GM08714 (cell line): ENCODE results near the gene SEZ6.
"Not testable (repeated sequence)": the region's sequence is repeated elsewhere in the genome, so short reads cannot be mapped to it uniquely, and the experiment has no call there.

Experiments
- H3K4me3 ChIP-seq: fragments of 200-500 bp; sonication (Bioruptor generic); 2 replicates; pipeline ENCODE4 v1.5.1; 2014; ENCODE audit warnings: mild to moderate bottlenecking, low read length, inconsistent platforms
- ZNF274 ChIP-seq: IDR thresholded peaks from 2 replicates; pipeline ENCODE4 v1.6.1; 2012; ENCODE audit warnings: mild to moderate bottlenecking, low read depth, low read length

SEZ6 gene

GRCh38 chr17:28941251-28941650 is 64.6 kb downstream of the SEZ6 start:
- H3K4me3 ChIP-seq: no peak overlapping the region
- TF ChIP-seq ZNF274: no peak

DNA sequence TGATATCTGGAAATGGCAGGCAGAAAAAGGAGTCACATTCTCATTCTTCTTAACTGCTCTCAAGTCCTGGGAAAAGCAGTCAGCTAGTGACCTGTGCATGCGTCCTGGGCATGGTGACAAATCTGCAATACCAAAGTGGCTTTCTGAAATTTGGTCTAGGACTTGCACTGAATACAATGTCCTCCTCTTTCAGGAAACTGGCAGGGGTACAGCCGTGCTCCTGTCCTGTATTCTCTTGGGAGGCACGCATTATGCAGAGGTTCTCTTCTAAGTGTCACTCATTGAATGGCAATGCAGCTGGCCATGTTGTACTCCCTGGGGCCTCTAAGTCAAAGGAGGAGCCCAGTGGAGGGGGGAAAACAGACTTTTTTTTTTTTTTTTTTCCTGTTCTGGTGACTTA is 65.2 kb downstream of the SEZ6 start:
- H3K4me3 ChIP-seq: no peak overlapping the region
- TF ChIP-seq ZNF274: no peak

DNA sequence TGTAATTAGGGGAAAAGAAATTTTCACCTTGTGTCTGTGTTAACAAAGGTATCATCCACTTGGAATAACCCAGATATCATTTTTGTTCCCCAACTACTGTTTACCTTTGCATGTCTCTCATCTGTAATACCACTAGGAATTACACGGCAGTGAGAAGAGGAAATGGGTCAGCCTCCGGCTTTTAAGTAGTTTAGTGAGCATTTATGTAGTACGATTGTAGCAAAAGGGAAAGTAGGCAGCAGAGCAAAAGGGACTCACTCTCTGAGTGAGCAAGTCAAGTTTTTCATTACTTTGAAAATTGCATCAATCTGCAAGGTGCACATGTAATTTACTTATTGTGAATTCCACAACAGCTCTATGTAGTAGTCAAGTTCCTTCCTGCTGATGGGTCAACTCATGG is 65.7 kb downstream of the SEZ6 start:
- no peak overlapping the region for H3K4me3 ChIP-seq
- no peak for TF ChIP-seq ZNF274

GRCh38 chr17:28938552-28938951 is 67.3 kb downstream of the SEZ6 start:
- no peak for TF ChIP-seq ZNF274
- H3K4me3 ChIP-seq: no peak overlapping the region

DNA sequence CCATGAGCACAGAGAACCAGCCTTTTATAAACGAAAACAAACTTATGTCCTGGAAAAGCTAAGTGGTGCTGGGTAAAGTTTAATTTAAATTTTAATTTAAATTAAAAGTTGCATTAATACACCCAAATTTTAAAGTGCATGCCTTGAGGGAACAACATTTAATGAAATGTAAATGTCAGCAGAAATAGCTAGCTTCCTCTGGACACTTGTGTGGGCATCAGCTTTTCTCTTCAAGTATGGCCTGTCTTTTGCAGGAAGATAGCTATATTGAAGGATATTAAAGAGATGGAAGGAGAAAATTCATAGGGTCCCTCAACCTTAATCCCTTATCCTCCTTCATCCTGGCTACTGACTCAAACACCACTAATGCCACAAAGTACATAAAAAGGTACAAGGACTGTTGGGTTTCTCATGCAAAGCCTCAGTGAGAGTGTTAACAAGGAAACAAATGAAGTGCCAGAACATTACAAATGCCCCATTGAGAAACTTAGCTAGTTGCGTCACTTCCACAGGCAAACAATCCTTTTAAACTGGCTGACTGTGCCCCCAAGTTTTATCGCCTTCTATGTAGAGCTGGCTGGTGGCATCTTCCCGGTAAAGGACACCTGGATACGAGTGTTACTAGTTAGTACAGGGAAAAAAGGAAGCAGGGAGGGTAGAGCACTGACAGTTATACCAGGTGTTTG is 68.6 kb downstream of the SEZ6 start:
- no peak overlapping the region for H3K4me3 ChIP-seq
- no peak for TF ChIP-seq ZNF274

DNA sequence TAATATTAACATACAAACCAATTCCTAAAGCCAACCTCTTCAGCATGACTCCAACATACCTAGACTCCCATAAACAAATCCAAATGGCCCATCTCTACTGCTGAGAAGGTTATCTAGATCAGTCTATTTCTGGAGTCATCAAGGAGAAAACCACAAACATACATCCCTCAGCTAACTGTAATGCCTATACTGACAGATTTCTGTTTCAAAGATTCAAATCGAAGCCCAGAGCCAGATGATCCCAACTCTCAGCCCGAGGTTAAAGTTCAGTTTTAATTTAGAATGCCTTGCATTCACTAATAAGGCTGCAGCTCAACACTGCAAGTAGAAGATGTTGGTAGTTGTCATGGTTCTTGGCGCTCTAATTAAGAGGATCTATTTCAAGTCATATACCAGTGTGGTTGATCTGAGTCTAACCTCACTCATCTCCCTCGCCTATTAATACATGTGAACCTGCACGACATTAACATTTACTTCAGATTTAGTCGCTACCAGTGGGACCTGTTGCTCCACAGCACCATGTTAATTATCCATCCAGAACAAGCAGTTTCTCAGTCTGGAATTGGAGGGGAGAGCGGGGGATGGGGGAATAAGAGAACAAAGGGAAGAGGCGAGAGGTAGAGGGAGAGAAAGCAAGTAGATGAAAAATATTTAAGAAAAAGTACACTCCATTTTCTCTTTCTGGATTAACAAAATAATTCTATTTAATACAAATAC is 69.9 kb downstream of the SEZ6 start:
- H3K4me3 ChIP-seq: no peak overlapping the region

DNA sequence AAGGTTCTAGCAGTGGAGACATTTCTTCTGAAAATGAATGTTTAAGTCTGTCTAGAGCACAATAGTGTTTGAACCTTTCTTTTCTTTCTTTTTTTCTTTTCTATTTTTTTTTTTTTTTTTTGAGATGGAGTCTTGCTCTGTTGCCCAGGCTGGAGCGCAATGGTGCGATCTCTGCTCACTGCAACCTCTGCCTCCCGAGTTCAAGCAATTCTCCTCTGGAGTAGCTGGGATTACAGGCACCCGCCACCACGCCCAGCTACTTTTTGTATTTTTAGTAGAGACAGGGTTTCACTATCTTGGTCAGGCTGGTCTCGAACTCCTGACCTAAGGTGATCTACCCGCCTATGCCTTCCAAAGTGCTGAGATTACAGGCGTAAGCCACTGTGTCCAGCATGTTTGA is 71.3 kb downstream of the SEZ6 start:
- not testable (repeated sequence) for H3K4me3 ChIP-seq

More for the DNA sequence above, 69.9 kb downstream of the SEZ6 start:
- no peak for TF ChIP-seq ZNF274

GRCh38 chr17:28929787-28930186 is 76.0 kb downstream of the SEZ6 start:
- no peak for TF ChIP-seq ZNF274
- no peak overlapping the region for H3K4me3 ChIP-seq

GRCh38 chr17:28928061-28928460 is 77.8 kb downstream of the SEZ6 start:
- no peak for TF ChIP-seq ZNF274
- H3K4me3 ChIP-seq: no peak overlapping the region

GRCh38 chr17:28926786-28927185 is 79.0 kb downstream of the SEZ6 start:
- no peak for TF ChIP-seq ZNF274
- no peak overlapping the region for H3K4me3 ChIP-seq

GRCh38 chr17:28926366-28926765 is 79.5 kb downstream of the SEZ6 start:
- no peak for TF ChIP-seq ZNF274
- H3K4me3 ChIP-seq: no peak overlapping the region

DNA sequence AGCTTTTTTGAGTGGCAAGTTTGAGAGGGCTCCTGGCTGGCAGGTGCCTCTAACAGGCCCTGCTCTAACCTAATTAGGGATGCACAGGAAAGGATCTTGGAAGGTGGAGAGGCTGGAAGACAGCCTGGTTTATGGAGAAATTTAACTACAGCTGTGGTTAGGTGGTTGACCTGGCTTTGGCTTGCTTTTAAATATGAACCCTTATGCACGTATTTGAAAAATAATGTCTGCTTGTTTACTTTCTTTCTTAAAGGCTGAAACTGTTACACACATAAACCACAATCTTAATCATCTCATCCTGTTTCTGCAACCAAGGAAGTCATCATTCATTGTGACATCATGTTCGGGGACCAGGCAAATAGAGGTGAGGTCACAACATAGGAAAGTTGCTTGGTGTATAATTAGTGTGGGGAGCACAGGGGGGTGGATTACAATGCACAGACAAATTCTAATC is 79.9 kb downstream of the SEZ6 start:
- no peak overlapping the region for H3K4me3 ChIP-seq

GRCh38 chr17:28920201-28920600 is 85.6 kb downstream of the SEZ6 start:
- no peak for TF ChIP-seq ZNF274
- no peak overlapping the region for H3K4me3 ChIP-seq

More for the DNA sequence above, 79.9 kb downstream of the SEZ6 start:
- TF ChIP-seq ZNF274: no peak

- no peak overlapping the region for H3K4me3 ChIP-seq
- no peak for TF ChIP-seq ZNF274
Measured at GRCh38 chr17:28918295-28918694, 87.5 kb downstream of the SEZ6 start.

GRCh38 chr17:28917465-28917864 is 88.4 kb downstream of the SEZ6 start:
- no peak for TF ChIP-seq ZNF274

More at GRCh38 chr17:28917465-28917864, 88.4 kb downstream of the SEZ6 start:
- no peak overlapping the region for H3K4me3 ChIP-seq
